ENCODE measurements around the gene TSHZ2.

TSHZ2 gene

DNA sequence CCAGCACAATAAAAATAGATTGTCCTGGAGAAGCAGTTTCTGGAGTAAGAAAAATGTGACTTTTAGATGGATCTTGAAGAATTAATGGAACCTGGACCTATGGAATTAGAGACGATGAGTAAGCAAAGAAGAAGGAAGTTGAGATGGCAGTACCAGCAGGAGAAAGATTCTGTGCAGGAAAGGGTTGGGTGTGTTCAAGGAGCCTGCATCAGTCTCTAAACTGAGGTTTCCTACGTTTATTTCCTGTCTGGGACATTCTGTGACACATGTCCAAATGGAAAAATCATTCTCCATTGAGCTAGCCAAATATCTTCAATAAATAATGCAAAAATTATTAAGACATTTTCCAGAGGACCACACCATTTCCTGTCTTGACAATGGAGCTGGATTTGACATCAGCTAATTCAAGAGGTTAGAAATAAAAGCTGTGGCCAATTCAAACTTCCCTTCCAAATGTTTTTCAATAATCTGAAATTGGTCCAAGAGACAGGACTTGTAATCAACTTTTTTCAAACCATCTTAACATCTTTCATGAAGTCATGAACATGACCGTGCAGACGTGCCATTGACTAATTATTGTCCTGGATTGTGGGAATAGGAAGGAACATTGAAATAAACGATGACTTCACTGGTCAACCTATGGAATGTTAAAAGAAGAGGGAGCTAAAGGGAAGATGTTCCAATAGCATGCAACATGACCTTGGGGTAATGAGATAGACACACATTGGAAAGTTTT, 423.2 kb downstream of the TSHZ2 start:
- TF ChIP-seq SIN3A (IDR thresholded peaks at IDR 0.05; ENCODE audit: borderline replicate concordance, insufficient read depth, low read length): no peak
- TF ChIP-seq TAF1 (IDR thresholded peaks at IDR 0.05; ENCODE audit: borderline replicate concordance, insufficient read depth, low read length): no peak
- no peak for TF ChIP-seq FOXP2 (optimal IDR thresholded peaks at IDR 0.05; ENCODE audit: borderline replicate concordance, extremely low read depth, extremely low read length, insufficient read depth)
- no peak for TF ChIP-seq POLR2AphosphoS5 (IDR thresholded peaks at IDR 0.05; ENCODE audit: low read depth, low read length)
- no peak for TF ChIP-seq REST (IDR thresholded peaks at IDR 0.05; ENCODE audit: insufficient read depth in 1 of 2, low read depth in 2 of 2, low read length in 2 of 2)

- TF ChIP-seq REST (IDR thresholded peaks at IDR 0.05; ENCODE audit: insufficient read depth in 1 of 2, low read depth in 2 of 2, low read length in 2 of 2) (no peak), SIN3A (IDR thresholded peaks at IDR 0.05; ENCODE audit: borderline replicate concordance, insufficient read depth, low read length) (no peak), TAF1 (IDR thresholded peaks at IDR 0.05; ENCODE audit: borderline replicate concordance, insufficient read depth, low read length) (no peak), POLR2AphosphoS5 (IDR thresholded peaks at IDR 0.05; ENCODE audit: low read depth, low read length) (no peak), FOXP2 (optimal IDR thresholded peaks at IDR 0.05; ENCODE audit: borderline replicate concordance, extremely low read depth, extremely low read length, insufficient read depth) (no peak)
Observed at GRCh38 chr20:53399083-53399482, 426.9 kb downstream of the TSHZ2 start.

DNA sequence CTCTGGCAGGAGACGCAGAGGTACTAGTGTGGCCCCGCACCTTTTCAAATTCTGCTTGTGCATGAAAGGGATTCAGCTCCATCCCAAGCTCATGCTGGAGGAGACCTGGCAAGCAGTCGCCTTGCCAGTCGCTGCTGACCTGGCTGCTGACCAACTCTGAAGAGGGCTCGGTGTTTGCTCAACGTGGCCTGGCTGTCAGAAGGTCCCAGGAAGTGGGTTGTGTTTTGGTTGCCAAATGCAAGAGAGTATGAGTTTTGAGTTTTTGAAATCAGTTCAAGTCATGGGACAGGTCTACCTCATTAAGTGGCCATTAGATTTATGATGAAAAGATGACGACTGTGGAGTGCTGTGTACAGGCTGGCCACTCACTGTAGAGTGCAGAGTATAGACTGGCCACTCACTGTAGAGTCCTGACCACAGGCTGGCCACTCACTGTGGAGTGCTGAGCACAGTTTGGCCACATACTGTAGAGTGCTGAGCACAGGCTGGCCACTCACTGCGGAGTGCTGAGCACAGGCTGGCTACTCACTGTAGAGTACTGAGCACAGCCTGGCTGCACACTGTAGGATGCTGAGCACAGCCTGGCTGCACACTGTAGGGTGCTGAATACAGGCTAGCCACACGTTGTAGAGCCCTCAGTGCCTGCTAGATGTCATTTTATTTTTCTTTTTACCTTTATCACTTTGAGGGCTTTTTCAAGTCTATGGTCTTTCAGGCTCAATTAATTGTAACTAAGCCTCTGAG, 427.6 kb downstream of the TSHZ2 start:
- TF ChIP-seq FOXP2 (optimal IDR thresholded peaks at IDR 0.05; ENCODE audit: borderline replicate concordance, extremely low read depth, extremely low read length, insufficient read depth): no peak
- TF ChIP-seq SIN3A (IDR thresholded peaks at IDR 0.05; ENCODE audit: borderline replicate concordance, insufficient read depth, low read length): no peak
- TF ChIP-seq REST (IDR thresholded peaks at IDR 0.05; ENCODE audit: insufficient read depth in 1 of 2, low read depth in 2 of 2, low read length in 2 of 2): no peak
- no peak for TF ChIP-seq POLR2AphosphoS5 (IDR thresholded peaks at IDR 0.05; ENCODE audit: low read depth, low read length)
- no peak for TF ChIP-seq TAF1 (IDR thresholded peaks at IDR 0.05; ENCODE audit: borderline replicate concordance, insufficient read depth, low read length)

- TF ChIP-seq SIN3A (IDR thresholded peaks at IDR 0.05; ENCODE audit: borderline replicate concordance, insufficient read depth, low read length) (no peak), TAF1 (IDR thresholded peaks at IDR 0.05; ENCODE audit: borderline replicate concordance, insufficient read depth, low read length) (no peak), POLR2AphosphoS5 (IDR thresholded peaks at IDR 0.05; ENCODE audit: low read depth, low read length) (no peak), FOXP2 (optimal IDR thresholded peaks at IDR 0.05; ENCODE audit: borderline replicate concordance, extremely low read depth, extremely low read length, insufficient read depth) (no peak), REST (IDR thresholded peaks at IDR 0.05; ENCODE audit: insufficient read depth in 1 of 2, low read depth in 2 of 2, low read length in 2 of 2) (no peak)
Observed at GRCh38 chr20:53402233-53403005, 430.3 kb downstream of the TSHZ2 start.

Measured in PFSK-1 (cell line).